Mesenchymal stem cell (in vitro differentiated cells and primary cell): Measurements from ENCODE around the gene PAK1IP1.

Source experiments
- DNase-seq: peaks from one replicate; pipeline ENCODE4 v3.0.0-alpha.2; 2013
- H2AFZ ChIP-seq: one replicate; pipeline ENCODE4 v1.6.1; 2013; ENCODE audit warnings: low read depth, mild to moderate bottlenecking, control low read depth, inconsistent platforms, low read length, moderate library complexity
- H2AK5ac ChIP-seq: 2 replicates; pipeline ENCODE4 v1.6.1; 2013; ENCODE audit warnings: low read length, moderate library complexity, mild to moderate bottlenecking, inconsistent platforms; ENCODE audit not compliant: severe bottlenecking
- H2BK120ac ChIP-seq: one replicate; pipeline ENCODE4 v1.6.1; 2013; ENCODE audit warnings: low read depth, mild to moderate bottlenecking, inconsistent platforms, low read length, moderate library complexity
- H2BK12ac ChIP-seq, 2 experiments: one replicate each; pipeline ENCODE4 v1.6.1; 2013; ENCODE audit warnings: inconsistent platforms in 2 of 2, low read length in 2 of 2, mild to moderate bottlenecking in 2 of 2, moderate library complexity in 2 of 2, control low read depth in 1 of 2
- H2BK15ac ChIP-seq: one replicate; pipeline ENCODE4 v1.6.1; 2013; ENCODE audit warnings: mild to moderate bottlenecking, low read depth, inconsistent platforms; ENCODE audit not compliant: poor library complexity, severe bottlenecking
- H2BK5ac ChIP-seq: 2 replicates; pipeline ENCODE4 v1.6.1; 2013; ENCODE audit warnings: low read depth, mild to moderate bottlenecking, low read length, control low read depth, inconsistent platforms; ENCODE audit not compliant: poor library complexity, severe bottlenecking
- H3K14ac ChIP-seq, 2 experiments: one replicate each; pipeline ENCODE4 v1.6.1; 2013; ENCODE audit warnings: inconsistent platforms in 2 of 2, low read length in 2 of 2, control low read depth in 1 of 2, mild to moderate bottlenecking in 1 of 2, moderate library complexity in 1 of 2
- H3K18ac ChIP-seq, 2 experiments: one replicate each; pipeline ENCODE4 v1.6.1; 2013; ENCODE audit warnings: inconsistent platforms in 2 of 2, low read length in 2 of 2, control low read depth in 1 of 2, low read depth in 1 of 2, mild to moderate bottlenecking in 1 of 2
- H3K23ac ChIP-seq, 2 experiments: one replicate each; pipeline ENCODE4 v1.6.1; 2013; ENCODE audit warnings: inconsistent platforms in 2 of 2, low read length in 2 of 2, mild to moderate bottlenecking in 2 of 2, moderate library complexity in 2 of 2, control low read depth in 1 of 2
- H3K27ac ChIP-seq: 2 replicates; pipeline ENCODE4 v1.5.1; 2013; ENCODE audit warnings: mild to moderate bottlenecking, moderate library complexity, low read length, control low read depth, inconsistent platforms; ENCODE audit not compliant: poor library complexity, severe bottlenecking
- H3K27me3 ChIP-seq, 2 experiments: 2 replicates each; pipeline versions ENCODE4 v1.6.1 to v1.7.0; 2013; ENCODE audit warnings: low read length in 2 of 2, mild to moderate bottlenecking in 2 of 2, moderate library complexity in 2 of 2, control low read depth in 1 of 2, inconsistent platforms in 1 of 2; ENCODE audit not compliant: control insufficient read depth in 1 of 2, insufficient read depth in 1 of 2
- H3K36me3 ChIP-seq, 2 experiments: 2 replicates each; pipeline versions ENCODE4 v1.6.1 to v1.7.0; 2013; ENCODE audit warnings: low read length in 2 of 2, control low read depth in 1 of 2, inconsistent platforms in 1 of 2, low read depth in 1 of 2, mild to moderate bottlenecking in 1 of 2; ENCODE audit not compliant: insufficient read depth in 2 of 2, control insufficient read depth in 1 of 2
- H3K4ac ChIP-seq, 2 experiments: one replicate each; pipeline ENCODE4 v1.6.1; 2013; ENCODE audit warnings: inconsistent platforms in 2 of 2, low read length in 2 of 2, mild to moderate bottlenecking in 2 of 2, moderate library complexity in 2 of 2, control low read depth in 1 of 2, low read depth in 1 of 2
- H3K4me1 ChIP-seq: 2 replicates; pipeline ENCODE4 v1.6.1; 2013; ENCODE audit warnings: low read depth, low read length, control low read depth; ENCODE audit not compliant: control insufficient read depth, insufficient read depth
- H3K4me2 ChIP-seq: 2 replicates; pipeline ENCODE4 v1.6.1; 2013; ENCODE audit warnings: low read length, mild to moderate bottlenecking, inconsistent platforms; ENCODE audit not compliant: poor library complexity, severe bottlenecking
- H3K4me3 ChIP-seq, 2 experiments: 2 replicates each; pipeline versions ENCODE4 v1.5.1 to v1.7.0; 2013; ENCODE audit warnings: low read length in 2 of 2, mild to moderate bottlenecking in 2 of 2, control low read depth in 1 of 2, low read depth in 1 of 2; ENCODE audit not compliant: insufficient read depth in 1 of 2
- H3K79me1 ChIP-seq: replicated peaks from 2 replicates; pipeline ENCODE4 v1.6.1; 2013; ENCODE audit warnings: mild to moderate bottlenecking, control low read depth, low read length, inconsistent platforms; ENCODE audit not compliant: poor library complexity, severe bottlenecking
- H3K9ac ChIP-seq: 2 replicates; pipeline ENCODE4 v1.7.0; 2013; ENCODE audit warnings: mild to moderate bottlenecking, low read length, moderate library complexity
- H3K9me3 ChIP-seq: 2 replicates; pipeline ENCODE4 v1.7.0; 2013; ENCODE audit warnings: mild to moderate bottlenecking, low read length; ENCODE audit not compliant: control insufficient read depth
- H4K8ac ChIP-seq: one replicate; pipeline ENCODE4 v1.6.1; 2013; ENCODE audit warnings: inconsistent platforms, mild to moderate bottlenecking, low read length, moderate library complexity
- H4K91ac ChIP-seq: one replicate; pipeline ENCODE4 v1.6.1; 2013; ENCODE audit warnings: mild to moderate bottlenecking, low read length, inconsistent platforms
- WGBS: methylation state at CpG from one replicate; pipeline ENCODE4 v1.1.7; 2013; ENCODE audit warnings: mixed read lengths; 5-methylcytosine and 5-hydroxymethylcytosine counted together

Gene PAK1IP1

GRCh38 chr6:10686901-10687300 is 7.9 kb upstream of the PAK1IP1 start:
- Histone ChIP-seq H3K27me3 (peaks cover 0 to 4% of the 10 kb centered on the region in 2 experiments), H3K9me3 (no peaks in the 10 kb centered on the region), H3K14ac (no peak overlapping the region), H3K4me1 (no peaks in the 10 kb centered on the region), H2BK5ac (no peak overlapping the region), H3K27ac (no peak overlapping the region), H3K4me2 (no peak overlapping the region), H2BK15ac (no peak overlapping the region), H3K23ac (no peak overlapping the region), H4K91ac (no peak overlapping the region), H2AFZ (no peak overlapping the region), H2BK12ac (no peak overlapping the region), H2AK5ac (no peak overlapping the region), H3K18ac (no peak overlapping the region), H4K8ac (no peak overlapping the region), H3K79me1 (peaks cover 2% of the 10 kb centered on the region), H3K4ac (no peak overlapping the region), H3K36me3 (no peaks in the 10 kb centered on the region), H3K9ac (no peak overlapping the region), H3K4me3 (no peak overlapping the region), H2BK120ac (no peak overlapping the region)
- no peak for DNase-seq
- 93% methylated on average over 7 of the region's 8 CpGs for whole genome bisulfite sequencing

DNA sequence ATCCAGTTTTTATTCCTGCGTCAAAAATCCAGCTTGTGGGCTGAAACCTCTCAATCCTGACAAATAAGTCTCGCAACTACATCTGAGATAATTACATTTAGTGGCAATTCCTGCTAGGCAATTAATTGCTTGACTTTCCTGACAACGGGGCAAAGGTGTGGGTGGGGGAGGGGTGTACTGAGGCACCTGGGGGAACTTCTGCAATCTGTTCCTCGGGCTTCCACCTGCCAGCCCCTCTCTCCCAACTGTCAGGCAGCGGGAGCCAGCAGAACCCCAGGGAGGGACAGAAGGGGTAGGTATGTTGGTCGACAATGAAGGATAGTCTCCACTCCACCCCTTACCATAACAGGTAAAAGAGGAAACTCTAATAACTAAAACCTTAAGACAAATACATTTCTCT is 7.2 kb upstream of the PAK1IP1 start:
- no peak overlapping the region for H2AK5ac ChIP-seq
- H3K4me2 ChIP-seq = no peak overlapping the region
- no peak overlapping the region for H3K4me3 ChIP-seq
- no peak overlapping the region for H2BK5ac ChIP-seq
- DNase-seq = no peak
- WGBS = 95% methylated on average over 4 of the region's 6 CpGs
- peaks cover 0 to 4% of the 10 kb centered on the region in 2 experiments for H3K27me3 ChIP-seq
- H4K8ac ChIP-seq = no peak overlapping the region
- H3K4ac ChIP-seq = no peak overlapping the region
- no peaks in the 10 kb centered on the region for H3K4me1 ChIP-seq
- no peak overlapping the region for H3K23ac ChIP-seq
- H3K9me3 ChIP-seq = no peaks in the 10 kb centered on the region
- no peak overlapping the region for H3K9ac ChIP-seq
- no peak overlapping the region for H3K18ac ChIP-seq
- no peak overlapping the region for H3K14ac ChIP-seq
- no peak overlapping the region for H2BK12ac ChIP-seq
- H2AFZ ChIP-seq = no peak overlapping the region
- H2BK15ac ChIP-seq = no peak overlapping the region
- no peak overlapping the region for H2BK120ac ChIP-seq
- H3K36me3 ChIP-seq = no peaks in the 10 kb centered on the region
- no peak overlapping the region for H4K91ac ChIP-seq
- H3K79me1 ChIP-seq = peaks cover 2% of the 10 kb centered on the region
- no peak overlapping the region for H3K27ac ChIP-seq

DNA sequence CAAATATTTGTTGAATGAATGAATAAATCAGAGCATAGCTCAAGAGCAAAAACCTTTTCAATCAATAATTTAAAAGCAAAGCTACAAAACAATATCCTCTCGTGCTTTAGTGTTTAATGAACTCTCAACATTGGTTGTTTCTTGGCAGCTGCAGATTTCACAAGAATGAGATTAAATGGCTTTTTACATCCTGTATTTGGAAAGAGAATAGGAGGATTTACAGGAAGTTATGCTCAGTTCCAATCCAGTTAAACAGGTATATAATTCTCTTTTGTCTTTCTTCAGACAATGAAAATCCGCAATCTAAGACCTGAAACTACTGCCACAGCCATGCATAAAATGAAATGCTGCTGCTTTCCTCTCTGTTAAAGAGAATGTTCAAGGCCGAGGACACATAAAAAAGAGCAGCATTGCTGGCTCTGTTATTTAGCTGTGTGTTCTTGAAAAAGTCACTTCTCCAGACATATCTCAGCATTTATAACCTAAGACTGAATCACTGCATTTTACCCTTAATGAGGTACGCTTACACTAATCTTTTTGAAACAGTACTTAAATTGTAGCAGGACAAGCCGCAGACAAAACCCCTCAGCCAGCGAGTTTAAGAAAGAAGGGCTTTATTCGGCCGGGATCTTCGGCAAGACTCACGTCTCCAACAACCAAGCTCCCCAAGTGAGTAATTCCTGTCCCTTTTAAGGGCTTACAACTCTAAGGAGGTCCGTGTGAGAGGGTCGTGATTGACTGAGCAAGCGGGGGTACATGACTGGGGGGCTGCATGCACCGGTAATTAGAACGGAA is 3.9 kb upstream of the PAK1IP1 start:
- Histone ChIP-seq H3K79me1 (peaks cover 6% of the 10 kb centered on the region), H3K18ac (no peak overlapping the region), H2BK120ac (no peak overlapping the region), H3K27ac (no peak overlapping the region), H2BK12ac (no peak overlapping the region), H3K4ac (no peak overlapping the region), H3K4me3 (no peak overlapping the region), H2BK15ac (no peak overlapping the region), H2BK5ac (no peak overlapping the region), H3K36me3 (no peaks in the 10 kb centered on the region), H3K4me2 (no peak overlapping the region), H3K23ac (no peak overlapping the region), H4K91ac (no peak overlapping the region), H3K9ac (peak overlapping the region; percentile 17), H3K14ac (no peak overlapping the region), H3K4me1 (peaks cover 2% of the 10 kb centered on the region), H3K9me3 (no peaks in the 10 kb centered on the region), H2AK5ac (no peak overlapping the region), H2AFZ (no peak overlapping the region), H3K27me3 (peaks cover 0 to 4% of the 10 kb centered on the region in 2 experiments), H4K8ac (no peak overlapping the region)
- no peak for DNase-seq
- 75% methylated on average over 15 of the region's 15 CpGs for WGBS

- Histone ChIP-seq H3K4me3 (peak overlapping the region in 1 of 2 experiments; percentile 91), H3K18ac (no peak overlapping the region), H2AK5ac (no peak overlapping the region), H2BK5ac (no peak overlapping the region), H3K27ac (no peak overlapping the region), H3K27me3 (no peaks in the 10 kb centered on the region), H3K4ac (no peak overlapping the region), H3K9ac (peak overlapping the region; percentile 98), H2AFZ (no peak overlapping the region), H2BK15ac (no peak overlapping the region), H2BK12ac (no peak overlapping the region), H4K8ac (no peak overlapping the region), H4K91ac (no peak overlapping the region), H3K4me2 (peak overlapping the region; percentile 94), H3K14ac (no peak overlapping the region), H3K4me1 (peaks cover 4% of the 10 kb centered on the region), H3K79me1 (peaks cover 11% of the 10 kb centered on the region), H3K36me3 (peaks cover 3 to 8% of the 10 kb centered on the region in 2 experiments), H2BK120ac (no peak overlapping the region), H3K9me3 (no peaks in the 10 kb centered on the region), H3K23ac (no peak overlapping the region)
- no peak for DNase-seq
- 89% methylated on average over 8 of the region's 8 CpGs for WGBS
Observed at GRCh38 chr6:10692965-10693538, 1.7 kb upstream of the PAK1IP1 start.
